Measurements from ENCODE around the gene DDX31. TPM values are rescaled to one million over a fixed set of nuclear protein-coding genes. Genes with fewer than 3 reads are reported as not detected.

The DDX31 gene
- total RNA-seq, 1 experiment from 2014 or later = 25.8 TPM

GRCh38 chr9:132674485-132674884, 4.7 kb upstream of the DDX31 start:
- no TSS peak for BruUV-seq (replicated peaks)
- Histone ChIP-seq H3K4me1 (ENCODE audit: control insufficient read depth in 1 of 2, insufficient read depth in 2 of 2, low read length in 2 of 2) (peaks cover 2 to 18% of the 10 kb centered on the region in 2 experiments; a peak in 3 of 4 replicates), H2AFZ (ENCODE audit: low read depth, low read length, poor library complexity, severe bottlenecking) (no peak overlapping the region), H3K4me2 (ENCODE audit: low read length) (no peak overlapping the region), H3K4me3 (replicated peaks in 1 of 2; ENCODE audit: low read depth in 1 of 2, low read length in 2 of 2) (no peak overlapping the region), H3K27me3 (ENCODE audit: insufficient read depth, low read length) (no peaks in the 10 kb centered on the region), H3K27ac (ENCODE audit: low read depth, low read length) (no peak overlapping the region), H4K20me1 (ENCODE audit: insufficient read depth) (peaks cover 28% of the 10 kb centered on the region; the same call in 1 of the 2 replicates), H3K36me3 (ENCODE audit: control insufficient read depth in 1 of 2, insufficient read depth in 2 of 2, low read length in 2 of 2) (peaks cover 16 to 36% of the 10 kb centered on the region in 2 experiments; a peak in 3 of 4 replicates), H3K9me2 (ENCODE audit: insufficient read depth) (no peaks in the 10 kb centered on the region), H3K9me3 (ENCODE audit: control insufficient read depth in 1 of 2, insufficient read depth in 1 of 2, low read depth in 1 of 2, low read length in 2 of 2) (no peaks in the 10 kb centered on the region), H3K79me2 (ENCODE audit: insufficient read depth, low read length) (peaks cover 99% of the 10 kb centered on the region), H3K9ac (ENCODE audit: low read length) (no peak overlapping the region)
- intact Hi-C loops (cut with micrococcal nuclease) = loop anchor here (5.0 kb wide), 1 partner anchor 128 kb away; no protein-coding TSS in a partner anchor
- ChIA-PET CTCF (no interaction called here), POLR2A (no interaction called here), RAD21 (ENCODE audit: low non-redundant PET in 1 of 2, low total read pairs in 2 of 2, uncharacterized antibody in 2 of 2, unreplicated experiment in 2 of 2) (no interaction called here)
- TF ChIP-seq POLR2A (IDR thresholded peaks at IDR 0.05; ENCODE audit: borderline replicate concordance, extremely low read depth, insufficient read depth, insufficient read length) (no peak), ZBTB33 (IDR thresholded peaks at IDR 0.05; ENCODE audit: extremely low read depth, insufficient replicate concordance, low read length) (no peak), CTCF (IDR thresholded peaks at IDR 0.05 in 2 of 3, conservative IDR thresholded peaks at IDR 0.05 in 1 of 3; ENCODE audit: borderline replicate concordance in 1 of 3, insufficient read depth in 1 of 3, low read depth in 2 of 3, low read length in 2 of 3) (no peak), ZFX (IDR thresholded peaks at IDR 0.05) (no peak), CEBPB (IDR thresholded peaks at IDR 0.05; ENCODE audit: low read depth) (no peak), ATF3 (IDR thresholded peaks at IDR 0.05) (no peak), SRF (IDR thresholded peaks at IDR 0.05; ENCODE audit: low read depth) (no peak), POLR2AphosphoS5 (IDR thresholded peaks at IDR 0.05; ENCODE audit: low read depth, low read length) (no peak), CBX3 (IDR thresholded peaks at IDR 0.05; ENCODE audit: low read depth) (no peak), SP1 (IDR thresholded peaks at IDR 0.05; ENCODE audit: low read depth) (no peak), YY1 (IDR thresholded peaks at IDR 0.05; ENCODE audit: extremely low read depth, insufficient replicate concordance, low read depth, low read length) (no peak)
- TF ChIP-seq, protein P1, sequence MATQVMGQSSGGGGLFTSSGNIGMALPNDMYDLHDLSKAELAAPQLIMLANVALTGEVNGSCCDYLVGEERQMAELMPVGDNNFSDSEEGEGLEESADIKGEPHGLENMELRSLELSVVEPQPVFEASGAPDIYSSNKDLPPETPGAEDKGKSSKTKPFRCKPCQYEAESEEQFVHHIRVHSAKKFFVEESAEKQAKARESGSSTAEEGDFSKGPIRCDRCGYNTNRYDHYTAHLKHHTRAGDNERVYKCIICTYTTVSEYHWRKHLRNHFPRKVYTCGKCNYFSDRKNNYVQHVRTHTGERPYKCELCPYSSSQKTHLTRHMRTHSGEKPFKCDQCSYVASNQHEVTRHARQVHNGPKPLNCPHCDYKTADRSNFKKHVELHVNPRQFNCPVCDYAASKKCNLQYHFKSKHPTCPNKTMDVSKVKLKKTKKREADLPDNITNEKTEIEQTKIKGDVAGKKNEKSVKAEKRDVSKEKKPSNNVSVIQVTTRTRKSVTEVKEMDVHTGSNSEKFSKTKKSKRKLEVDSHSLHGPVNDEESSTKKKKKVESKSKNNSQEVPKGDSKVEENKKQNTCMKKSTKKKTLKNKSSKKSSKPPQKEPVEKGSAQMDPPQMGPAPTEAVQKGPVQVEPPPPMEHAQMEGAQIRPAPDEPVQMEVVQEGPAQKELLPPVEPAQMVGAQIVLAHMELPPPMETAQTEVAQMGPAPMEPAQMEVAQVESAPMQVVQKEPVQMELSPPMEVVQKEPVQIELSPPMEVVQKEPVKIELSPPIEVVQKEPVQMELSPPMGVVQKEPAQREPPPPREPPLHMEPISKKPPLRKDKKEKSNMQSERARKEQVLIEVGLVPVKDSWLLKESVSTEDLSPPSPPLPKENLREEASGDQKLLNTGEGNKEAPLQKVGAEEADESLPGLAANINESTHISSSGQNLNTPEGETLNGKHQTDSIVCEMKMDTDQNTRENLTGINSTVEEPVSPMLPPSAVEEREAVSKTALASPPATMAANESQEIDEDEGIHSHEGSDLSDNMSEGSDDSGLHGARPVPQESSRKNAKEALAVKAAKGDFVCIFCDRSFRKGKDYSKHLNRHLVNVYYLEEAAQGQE (IDR thresholded peaks at IDR 0.05; ENCODE audit: low read depth) = no peak
- DNase-seq (ENCODE audit: low read depth, low spot score) (no peak), ATAC-seq (no peak)
